Renal cortical epithelial cell (primary cell): ENCODE data around the gene CCDC78. TPM values are rescaled to one million over a fixed set of nuclear protein-coding genes. Genes with fewer than 3 reads are reported as not detected.
A peak's percentile ranks its signal among the peaks of the same experiment; 100 is the strongest.
"Not testable (repeated sequence)": the region's sequence is repeated elsewhere in the genome, so short reads cannot be mapped to it uniquely, and the experiment has no call there.

Experiments used
- DNase-seq: peaks from one replicate; pipeline ENCODE4 v3.0.0-alpha.2; 2011; ENCODE audit warnings: low read depth
- total RNA-seq: library from RNA; depleted of rRNA; stranded (reverse); fragments of >200 nt; gene quantifications from 2 replicates; pipeline ENCODE4 v1.2.3, GENCODE V29; 2014

Gene CCDC78
- total RNA-seq, 1 donor from 2014 or later, result 0.70 TPM

GRCh38 chr16:761625-762513 lies 35.6 kb upstream of the CCDC78 start:
- no peak for DNase-seq

- peak; percentile 33 for DNase-seq
These were observed 34.5 kb upstream of the CCDC78 start, which contains the start of gene MSLN for GRCh38 chr16:760545-761343. MSLN (plus strand) TSS chr16:760734; CDS start chr16:762681, 1,947 bp downstream.

- DNase-seq, result no peak
These were observed 33.8 kb upstream of the CCDC78 start for GRCh38 chr16:760065-760464.

GRCh38 chr16:759110-759910 lies 33.1 kb upstream of the CCDC78 start:
- DNase-seq, result no peak

- no peak for DNase-seq
These were observed 30.2 kb upstream of the CCDC78 start for GRCh38 chr16:756428-756827.

GRCh38 chr16:754656-755055 lies 28.4 kb upstream of the CCDC78 start:
- DNase-seq, result no peak

GRCh38 chr16:754121-754607 lies 27.9 kb upstream of the CCDC78 start:
- not testable (repeated sequence) for DNase-seq

- DNase-seq, result no peak
These were observed 25.7 kb upstream of the CCDC78 start for GRCh38 chr16:752007-752312.

- no peak for DNase-seq
These were observed 25.1 kb upstream of the CCDC78 start for GRCh38 chr16:751152-752006.

- DNase-seq, result peak; percentile 20
These were observed 24.2 kb upstream of the CCDC78 start for GRCh38 chr16:750485-750884.

- DNase-seq, result peak; percentile 57
These were observed 22.8 kb upstream of the CCDC78 start for GRCh38 chr16:749010-749409.

GRCh38 chr16:747978-748746 lies 21.9 kb upstream of the CCDC78 start:
- no peak for DNase-seq

GRCh38 chr16:746637-747036 lies 20.4 kb upstream of the CCDC78 start:
- no peak for DNase-seq

GRCh38 chr16:745739-746138 lies 19.5 kb upstream of the CCDC78 start:
- no peak for DNase-seq

GRCh38 chr16:743794-744500 lies 17.7 kb upstream of the CCDC78 start:
- no peak for DNase-seq

- DNase-seq, result not testable (repeated sequence)
These were observed 16.7 kb upstream of the CCDC78 start for GRCh38 chr16:742894-743293.

- DNase-seq, result no peak
These were observed 15.9 kb upstream of the CCDC78 start for GRCh38 chr16:741986-742629.

- peak; percentile 63 for DNase-seq
These were observed 14.7 kb upstream of the CCDC78 start, which contains the start of gene CIAO3 for GRCh38 chr16:740764-741505. CIAO3 (minus strand) TSS chr16:740997; CDS start chr16:740985, 12 bp downstream.
